ENCODE results near the gene KDM7A. TPM values are rescaled to one million over a fixed set of nuclear protein-coding genes. Genes with fewer than 3 reads are reported as not detected.

KDM7A gene
- total RNA-seq, 4 donors from 2014 or later, result 38.0 to 59.3 (median 38.8) TPM

- Histone ChIP-seq H3K27me3 (no peaks in the 10 kb centered on the region), H3K36me3 (no peaks in the 10 kb centered on the region), H3K9me3 (no peaks in the 10 kb centered on the region), H3K27ac (no peak overlapping the region), H3K4me3 (no peak overlapping the region), H3K4me1 (no peaks in the 10 kb centered on the region)
- TF ChIP-seq POLR2A (IDR thresholded peaks at IDR 0.05) (no peak), CTCF (IDR thresholded peaks at IDR 0.05) (no peak)
- DNase-seq, result no peak
Observed at GRCh38 chr7:140197218-140197890, 20.6 kb upstream of the KDM7A start.

- DNase-seq, result no peak
Observed at GRCh38 chr7:140196361-140197217, 19.8 kb upstream of the KDM7A start.

GRCh38 chr7:140195859-140196258 lies 19.1 kb upstream of the KDM7A start:
- Histone ChIP-seq H3K4me1 (no peaks in the 10 kb centered on the region), H3K27me3 (no peaks in the 10 kb centered on the region), H3K9me3 (no peaks in the 10 kb centered on the region), H3K27ac (no peak overlapping the region), H3K4me3 (no peak overlapping the region), H3K36me3 (no peaks in the 10 kb centered on the region)
- no peak for TF ChIP-seq POLR2A (IDR thresholded peaks at IDR 0.05)
- TF ChIP-seq CTCF (IDR thresholded peaks at IDR 0.05), result no peak
- no peak for DNase-seq

More at GRCh38 chr7:140196361-140197217, 19.8 kb upstream of the KDM7A start:
- Histone ChIP-seq H3K4me1 (no peaks in the 10 kb centered on the region), H3K9me3 (no peaks in the 10 kb centered on the region), H3K27ac (no peak overlapping the region), H3K27me3 (no peaks in the 10 kb centered on the region), H3K36me3 (no peaks in the 10 kb centered on the region), H3K4me3 (no peak overlapping the region)
- TF ChIP-seq POLR2A (IDR thresholded peaks at IDR 0.05), result no peak
- TF ChIP-seq CTCF (IDR thresholded peaks at IDR 0.05), result no peak

- H3K4me1 ChIP-seq, result no peaks in the 10 kb centered on the region
- no peak overlapping the region for H3K4me3 ChIP-seq
- no peak overlapping the region for H3K27ac ChIP-seq
- H3K9me3 ChIP-seq, result no peaks in the 10 kb centered on the region
- no peaks in the 10 kb centered on the region for H3K27me3 ChIP-seq
- no peak for DNase-seq
- no peaks in the 10 kb centered on the region for H3K36me3 ChIP-seq
- no peak for TF ChIP-seq CTCF (IDR thresholded peaks at IDR 0.05)
- TF ChIP-seq POLR2A (IDR thresholded peaks at IDR 0.05), result no peak
Observed at GRCh38 chr7:140192620-140193019, 15.8 kb upstream of the KDM7A start.

- Histone ChIP-seq H3K4me1 (no peaks in the 10 kb centered on the region), H3K9me3 (no peaks in the 10 kb centered on the region), H3K27ac (no peak overlapping the region), H3K36me3 (no peaks in the 10 kb centered on the region), H3K27me3 (no peaks in the 10 kb centered on the region), H3K4me3 (no peak overlapping the region)
- no peak for DNase-seq
- TF ChIP-seq CTCF (IDR thresholded peaks at IDR 0.05) (no peak), POLR2A (IDR thresholded peaks at IDR 0.05) (no peak)
Observed at GRCh38 chr7:140192176-140192575, 15.4 kb upstream of the KDM7A start.

Measured in Peyer's patch (tissue), 4 donors.